GM21825 (cell line): ENCODE data around the gene ZNF215.
A peak's percentile ranks its signal among the peaks of the same experiment; 100 is the strongest.
"Not testable (repeated sequence)": the region's sequence is repeated elsewhere in the genome, so short reads cannot be mapped to it uniquely, and the experiment has no call there.

Experiments
- ATAC-seq: cut with Tn5 transposase; IDR thresholded peaks from one replicate; pipeline ENCODE4 v1.9.1; 2021; ENCODE audit warnings: mild to moderate bottlenecking, moderate library complexity; ENCODE audit not compliant: unreplicated experiment

ZNF215 gene

DNA sequence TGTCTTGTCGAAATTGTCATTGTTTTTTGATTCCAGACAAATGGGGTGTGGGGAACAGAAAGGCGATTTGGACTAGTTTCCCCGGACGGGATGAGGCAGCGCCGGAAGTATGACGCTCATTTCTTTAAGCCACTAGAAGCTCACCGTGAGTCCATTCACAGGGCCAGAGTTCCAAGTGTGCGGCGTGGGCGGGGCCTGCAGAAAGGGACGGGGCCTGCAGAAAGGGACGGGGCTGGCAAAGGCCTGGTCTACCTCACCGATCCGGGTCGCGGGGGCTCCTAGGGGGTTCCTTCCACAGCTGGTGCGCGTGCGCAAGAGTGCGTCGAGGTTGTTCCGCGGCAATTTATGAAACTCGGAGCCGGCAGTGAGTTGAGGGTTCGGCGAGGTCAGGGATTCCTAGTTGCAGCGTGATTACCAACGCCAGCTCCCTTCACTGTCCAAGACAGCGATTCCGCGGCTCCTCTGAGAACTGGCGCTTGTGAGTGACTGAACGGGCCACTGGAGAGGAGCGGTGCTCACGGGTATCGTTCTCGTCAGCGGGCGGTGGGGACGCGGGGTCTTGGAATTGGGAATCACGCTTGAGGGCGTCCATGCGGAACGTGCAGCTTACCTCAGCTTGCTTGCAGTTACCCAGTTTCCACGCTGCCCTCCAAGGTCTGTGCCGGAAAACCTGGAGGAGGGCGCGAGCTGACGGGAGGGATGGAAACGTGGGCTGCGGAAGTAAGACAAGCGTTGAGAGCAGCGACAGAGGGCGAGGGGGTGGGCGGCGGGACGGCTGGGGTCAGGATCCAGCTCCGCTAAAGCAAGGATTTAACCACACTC lies at the start of gene ZNF215:
Gene ZNF215 (plus strand): TSS at position 219 of the 822 bp plus-strand sequence. CDS start 5,847 bp downstream, outside the sequence.
- ATAC-seq: peak; percentile 64

DNA sequence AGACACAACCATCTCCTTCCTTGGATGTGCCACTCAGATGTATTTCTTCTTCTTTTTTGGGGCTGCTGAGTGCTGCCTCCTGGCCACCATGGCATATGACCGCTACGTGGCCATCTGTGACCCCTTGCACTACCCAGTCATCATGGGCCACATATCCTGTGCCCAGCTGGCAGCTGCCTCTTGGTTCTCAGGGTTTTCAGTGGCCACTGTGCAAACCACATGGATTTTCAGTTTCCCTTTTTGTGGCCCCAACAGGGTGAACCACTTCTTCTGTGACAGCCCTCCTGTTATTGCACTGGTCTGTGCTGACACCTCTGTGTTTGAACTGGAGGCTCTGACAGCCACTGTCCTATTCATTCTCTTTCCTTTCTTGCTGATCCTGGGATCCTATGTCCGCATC lies 49.3 kb upstream of the ZNF215 start:
- no peak for ATAC-seq

DNA sequence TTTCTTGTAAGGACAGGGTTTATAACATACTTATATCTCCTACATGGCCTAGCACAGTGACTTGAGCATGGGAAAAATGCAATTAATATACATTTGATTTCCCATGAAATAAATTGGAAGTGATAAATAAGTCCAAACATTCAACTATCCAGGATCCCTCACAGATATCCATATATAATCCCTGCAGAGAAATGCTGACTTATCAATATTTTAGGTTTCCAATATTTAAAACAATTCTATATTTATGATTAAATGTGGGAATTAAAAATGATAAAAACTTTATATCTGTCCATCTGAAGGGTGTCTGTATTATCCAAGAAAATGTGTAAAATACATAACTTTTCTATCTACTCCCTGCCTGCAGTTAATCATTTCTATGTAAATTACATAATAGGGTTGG lies 43.5 kb upstream of the ZNF215 start:
- no peak for ATAC-seq

DNA sequence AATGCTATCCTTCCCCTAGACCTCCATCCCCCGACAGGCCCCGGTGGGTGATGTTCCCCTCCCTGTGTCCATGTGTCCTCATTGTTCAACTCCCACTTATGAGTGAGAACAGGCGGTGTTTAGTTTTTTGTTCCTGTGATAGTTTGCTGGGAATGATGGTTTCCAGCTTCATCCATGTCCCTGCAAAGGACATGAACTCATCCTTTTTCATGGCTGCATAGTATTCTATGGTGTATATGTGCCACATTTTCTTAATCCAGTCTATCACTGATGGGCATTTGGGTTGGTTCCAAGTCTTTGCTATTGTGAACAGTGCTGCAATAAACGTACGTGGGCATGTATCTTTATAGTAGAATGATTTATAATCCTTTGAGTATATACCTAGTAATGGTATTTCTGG lies 38.5 kb upstream of the ZNF215 start:
- ATAC-seq: not testable (repeated sequence)

DNA sequence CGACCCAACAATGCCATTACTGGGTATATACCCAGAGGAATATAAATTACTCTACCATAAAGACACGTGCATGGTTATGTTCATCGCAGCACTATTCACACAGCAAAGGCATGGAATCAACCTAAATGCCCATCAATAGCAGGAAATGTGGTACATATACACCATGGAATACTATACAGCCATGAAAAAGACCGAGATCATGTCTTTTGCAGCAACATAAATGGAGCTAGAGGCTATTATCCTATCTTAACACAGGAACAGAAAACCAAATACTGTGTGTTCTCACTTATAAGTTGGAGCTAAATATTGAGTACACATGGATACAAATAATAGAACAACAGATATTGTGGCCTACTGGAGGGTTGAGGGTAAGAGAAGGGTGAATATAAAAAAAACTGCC lies 37.4 kb upstream of the ZNF215 start:
- ATAC-seq: no peak

DNA sequence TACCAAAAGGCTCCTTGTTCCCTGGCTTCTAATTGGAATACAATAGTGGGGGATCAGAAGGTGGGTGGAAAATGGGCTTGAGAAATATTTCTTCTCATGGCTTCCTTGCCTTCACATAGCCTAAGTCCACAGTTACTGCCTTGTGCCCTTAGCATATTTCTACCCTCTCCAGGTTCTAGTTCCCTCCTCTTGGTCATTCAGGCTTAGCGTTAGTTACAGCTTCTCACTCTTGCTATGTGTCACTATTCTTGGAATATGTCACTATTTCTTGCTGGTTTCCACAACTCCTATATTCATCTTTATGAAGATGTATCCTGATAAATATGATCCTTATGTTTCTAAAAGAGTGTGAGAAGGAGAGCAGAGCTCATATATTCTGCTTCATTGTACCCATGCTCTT lies 36.4 kb upstream of the ZNF215 start:
- ATAC-seq: no peak

DNA sequence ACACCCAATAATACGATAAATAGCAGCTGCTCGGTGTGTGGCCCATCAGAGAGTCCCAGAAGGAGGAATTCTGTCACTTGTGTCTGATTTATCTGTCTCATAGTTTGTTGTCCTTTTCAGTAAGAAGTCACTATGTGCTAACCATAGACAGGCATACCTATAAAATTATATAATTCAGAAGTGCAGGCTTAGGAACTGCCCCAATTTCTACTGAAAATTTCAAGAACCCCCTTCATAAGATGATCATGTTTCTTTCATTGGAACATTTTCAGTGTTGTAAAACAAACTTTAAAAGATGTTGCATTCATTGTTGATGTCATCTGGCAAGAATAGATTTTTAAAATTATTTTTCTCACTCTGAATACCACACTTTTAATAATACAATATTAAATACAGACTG lies 33.8 kb upstream of the ZNF215 start, which contains the start of gene OR2D2:
Gene OR2D2 (minus strand): TSS at position 101 of the 400 bp plus-strand sequence. CDS start 0 bp downstream, at position 101.
- no peak for ATAC-seq

DNA sequence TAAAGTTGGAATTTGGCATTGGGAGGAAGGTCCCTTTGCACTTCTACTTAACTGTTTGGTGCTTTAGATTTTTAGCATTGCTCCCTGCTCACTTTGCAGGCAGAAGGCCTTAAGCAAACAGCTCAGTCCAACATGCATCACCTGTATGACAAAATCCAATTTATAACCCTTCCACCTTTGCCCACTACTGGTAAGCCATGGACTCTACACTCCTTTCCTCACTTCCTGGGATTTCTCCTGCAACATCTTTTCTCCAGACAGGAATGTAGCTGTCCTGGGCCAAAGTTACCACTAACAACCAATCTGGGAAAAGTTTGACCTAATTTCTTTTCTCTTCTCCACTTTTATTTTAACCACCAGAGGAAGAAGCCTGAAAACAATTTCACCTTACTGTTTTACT lies 32.1 kb upstream of the ZNF215 start:
- no peak for ATAC-seq

DNA sequence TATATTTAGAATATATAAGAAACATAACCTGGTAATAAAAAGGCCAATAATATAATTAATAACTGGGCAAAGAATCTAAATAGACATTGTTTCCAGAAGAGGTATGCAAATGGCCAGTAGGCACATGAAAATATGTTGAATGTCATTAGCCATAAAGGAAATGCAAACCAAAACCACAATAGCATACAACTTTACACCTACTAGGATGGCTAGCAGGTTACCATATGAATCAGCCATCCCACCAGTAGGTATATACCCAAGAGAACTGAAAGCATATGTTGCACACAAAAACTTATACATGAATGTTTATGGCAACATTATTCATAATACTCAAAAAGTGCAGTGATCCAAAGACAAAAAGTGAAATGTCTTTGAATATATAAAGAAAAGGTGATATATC lies 31.2 kb upstream of the ZNF215 start:
- peak; percentile 93 for ATAC-seq

DNA sequence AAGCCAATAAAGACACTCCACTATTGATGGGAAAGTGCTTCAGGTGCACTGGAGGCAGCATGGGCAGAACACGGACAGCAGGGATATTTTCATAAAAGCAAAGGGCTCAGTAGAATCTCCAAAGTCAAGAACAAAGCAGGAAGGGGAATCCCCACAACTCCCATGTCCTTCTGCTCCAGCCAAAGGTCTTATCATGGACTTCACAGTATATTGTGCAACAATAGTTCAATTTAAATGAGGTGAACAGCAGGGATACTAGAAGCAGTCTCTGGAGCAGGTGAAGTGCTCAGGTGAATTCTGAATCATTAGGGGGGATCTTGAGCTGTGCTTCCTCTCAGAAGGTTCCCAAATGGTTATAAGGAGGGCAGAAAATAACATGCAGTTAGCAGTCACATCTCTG lies 27.3 kb upstream of the ZNF215 start:
- no peak for ATAC-seq

DNA sequence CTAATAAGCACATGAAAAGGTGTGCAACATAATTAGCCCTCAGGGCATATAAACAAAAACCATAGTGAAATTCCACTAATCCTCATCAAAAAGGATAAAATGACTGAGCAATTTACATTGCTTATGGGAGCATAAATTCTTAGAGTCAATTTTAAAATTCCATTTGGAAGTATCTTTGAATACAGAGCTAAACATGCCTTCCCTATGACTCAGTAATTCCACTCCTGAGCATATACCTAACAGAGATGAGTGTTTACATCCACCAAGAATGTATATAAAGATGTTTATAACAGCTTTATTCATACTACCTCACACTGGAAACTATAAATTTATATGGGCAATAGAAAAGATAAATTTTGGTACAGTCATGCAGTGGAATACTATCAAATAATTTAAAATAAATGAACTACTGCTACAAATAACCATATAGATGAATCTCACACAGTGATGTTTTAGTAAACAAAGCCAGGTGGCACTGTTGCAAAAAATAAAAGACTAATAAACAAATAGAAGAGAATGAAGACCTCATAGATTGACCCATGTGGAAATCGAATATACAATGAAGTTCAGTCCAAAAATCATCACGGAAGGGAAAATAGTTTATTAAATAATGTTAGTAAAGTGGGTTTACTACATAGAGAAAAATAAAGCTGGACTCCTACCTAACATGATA lies 25.8 kb upstream of the ZNF215 start:
- no peak for ATAC-seq

DNA sequence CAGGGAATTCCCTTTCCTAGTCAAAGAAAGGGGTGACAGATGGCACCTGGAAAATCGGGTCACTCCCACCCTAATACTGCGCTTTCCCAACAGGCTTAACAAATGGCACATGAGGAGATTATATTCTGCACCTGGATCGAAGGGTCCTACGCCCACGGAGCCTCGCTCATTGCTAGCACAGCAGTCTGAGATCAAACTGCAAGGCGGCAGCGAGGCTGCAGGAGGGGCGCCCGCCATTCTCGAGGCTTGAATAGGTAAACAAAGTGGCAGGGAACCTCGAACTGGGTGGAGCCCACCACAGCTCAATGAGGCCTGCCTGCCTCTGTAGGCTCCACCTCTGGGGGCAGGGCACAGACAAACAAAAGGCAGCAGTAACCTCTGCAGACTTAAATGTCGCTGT lies 21.4 kb upstream of the ZNF215 start:
- ATAC-seq: not testable (repeated sequence)

DNA sequence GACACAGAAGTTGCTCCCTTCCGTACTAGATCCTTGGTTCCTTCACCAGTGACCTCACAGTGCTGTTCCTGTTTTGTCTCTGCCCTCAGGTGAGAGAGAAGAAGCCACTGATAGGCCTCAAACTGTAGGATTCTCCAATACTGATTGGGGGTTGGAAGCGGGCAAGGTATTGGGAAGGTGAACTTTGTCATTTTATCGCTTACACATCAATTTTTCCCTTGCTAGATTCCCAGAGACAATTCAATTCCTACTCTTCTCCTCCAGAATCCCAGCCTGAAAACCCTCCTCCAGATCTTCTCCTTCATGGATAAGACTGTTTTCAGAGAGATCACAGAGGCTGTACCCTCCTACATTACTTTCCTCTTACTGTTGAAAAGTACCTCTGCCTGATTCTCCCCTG lies 14.8 kb upstream of the ZNF215 start:
- ATAC-seq: no peak

DNA sequence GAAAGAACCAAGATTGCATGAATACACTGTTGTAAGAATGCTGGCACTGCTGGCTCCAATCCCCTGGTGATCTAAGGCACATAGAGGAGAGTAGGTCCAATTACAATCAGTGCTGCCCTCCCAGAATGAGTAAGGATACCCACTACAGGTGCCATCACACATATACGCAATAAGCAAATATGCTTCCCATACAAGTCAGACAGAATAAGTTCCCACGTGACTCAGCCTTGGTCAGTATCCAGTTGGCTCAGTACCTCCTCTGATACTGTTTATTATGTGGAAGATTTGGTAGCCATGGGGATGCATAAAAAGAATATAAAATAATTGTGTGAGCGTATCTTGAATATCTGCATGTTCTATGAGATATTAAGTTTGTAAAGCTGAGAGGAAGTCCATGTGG lies 14.3 kb upstream of the ZNF215 start:
- no peak for ATAC-seq

DNA sequence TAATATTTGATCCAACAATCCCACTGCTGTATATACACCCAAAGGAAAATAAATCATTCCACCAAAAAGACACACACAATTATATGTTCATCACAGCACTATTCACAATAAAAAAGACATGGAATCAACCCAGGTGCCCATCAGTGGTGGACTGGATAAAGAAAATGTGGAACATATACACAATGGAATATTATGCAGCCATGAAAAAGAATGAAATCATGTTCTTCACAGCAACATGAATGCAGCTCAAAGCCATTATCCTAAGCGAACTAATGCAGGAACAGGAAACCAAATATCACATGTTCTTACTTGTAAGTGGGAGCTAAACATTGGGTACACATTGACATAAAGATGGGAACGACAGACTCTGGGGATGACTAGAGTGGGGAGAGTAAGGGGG lies 6.5 kb upstream of the ZNF215 start:
- ATAC-seq: no peak

DNA sequence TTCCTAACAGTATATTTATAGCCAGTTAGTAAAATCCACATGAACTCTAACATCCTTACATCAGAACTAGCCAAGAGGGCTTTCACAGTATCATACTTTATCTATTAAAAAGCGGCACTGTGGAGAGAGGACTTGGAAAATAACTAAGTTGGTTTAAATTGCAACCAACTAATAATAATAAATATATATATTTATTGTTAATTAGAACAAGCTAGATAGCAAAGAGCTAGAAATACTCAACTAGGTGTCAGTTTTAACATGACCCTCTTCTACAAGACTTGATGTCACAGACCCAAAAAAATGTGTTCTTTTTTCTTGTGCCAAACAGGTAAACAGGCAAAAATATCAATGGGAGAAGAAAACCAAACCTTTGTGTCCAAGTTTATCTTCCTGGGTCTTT lies 5.5 kb upstream of the ZNF215 start, which contains the start of gene OR2D3:
Gene OR2D3 (plus strand): TSS at position 301 of the 400 bp plus-strand sequence. CDS start 0 bp downstream, at position 301.
- ATAC-seq: no peak

DNA sequence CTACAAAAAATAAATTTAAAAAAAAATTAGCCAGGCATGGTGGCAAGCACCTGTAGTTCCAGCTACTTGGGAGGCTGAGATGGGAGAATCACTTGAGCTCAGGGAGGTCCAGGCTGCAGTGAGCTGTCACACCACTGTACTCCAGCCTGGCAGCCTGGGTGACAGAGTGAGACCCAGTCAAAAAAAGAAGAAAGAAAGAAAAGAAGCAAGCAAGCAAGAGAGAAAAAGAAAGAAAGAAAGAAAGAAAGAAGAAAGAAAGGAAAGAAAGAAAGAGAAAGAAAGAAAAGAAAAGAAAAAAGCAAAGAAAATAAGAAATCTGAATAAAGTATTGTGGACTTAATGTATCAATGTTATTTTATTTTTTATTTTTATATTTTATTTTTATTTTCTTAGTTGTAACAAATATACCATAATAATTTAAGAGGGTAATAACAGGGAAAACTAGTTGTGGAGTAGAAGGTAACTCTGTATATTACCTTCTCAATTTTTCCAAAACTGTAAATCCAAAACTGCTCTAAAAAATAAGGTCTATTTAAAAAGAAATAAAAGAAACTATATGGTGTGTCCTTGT lies 1.1 kb upstream of the ZNF215 start:
- no peak for ATAC-seq

DNA sequence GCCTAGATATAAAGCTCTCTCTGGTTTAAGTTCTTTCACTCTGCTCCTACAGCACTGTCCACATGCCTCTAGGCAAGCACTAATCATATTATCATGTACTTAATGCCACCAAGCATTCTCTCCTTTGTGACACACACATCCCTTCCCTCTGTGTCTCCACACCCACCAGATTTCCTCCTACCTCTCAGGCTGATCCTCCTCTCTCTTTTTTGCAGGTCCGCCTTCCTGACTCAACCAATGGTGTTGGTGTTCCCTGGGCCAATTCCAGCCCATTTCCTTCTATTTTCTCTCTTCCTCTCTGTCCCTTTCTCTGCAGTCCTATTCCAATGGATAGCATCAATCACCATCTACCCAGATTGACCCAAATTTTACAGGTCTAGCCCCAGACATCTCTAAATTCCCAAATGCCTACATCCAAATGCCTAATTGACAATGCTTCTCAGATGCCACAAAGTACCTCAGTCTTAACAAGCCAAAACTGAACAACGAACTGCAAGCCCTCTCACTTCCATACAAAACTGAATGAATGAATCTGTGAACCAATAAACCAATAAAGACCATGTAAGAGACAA lies 504 bp upstream of the ZNF215 start:
- ATAC-seq: no peak

DNA sequence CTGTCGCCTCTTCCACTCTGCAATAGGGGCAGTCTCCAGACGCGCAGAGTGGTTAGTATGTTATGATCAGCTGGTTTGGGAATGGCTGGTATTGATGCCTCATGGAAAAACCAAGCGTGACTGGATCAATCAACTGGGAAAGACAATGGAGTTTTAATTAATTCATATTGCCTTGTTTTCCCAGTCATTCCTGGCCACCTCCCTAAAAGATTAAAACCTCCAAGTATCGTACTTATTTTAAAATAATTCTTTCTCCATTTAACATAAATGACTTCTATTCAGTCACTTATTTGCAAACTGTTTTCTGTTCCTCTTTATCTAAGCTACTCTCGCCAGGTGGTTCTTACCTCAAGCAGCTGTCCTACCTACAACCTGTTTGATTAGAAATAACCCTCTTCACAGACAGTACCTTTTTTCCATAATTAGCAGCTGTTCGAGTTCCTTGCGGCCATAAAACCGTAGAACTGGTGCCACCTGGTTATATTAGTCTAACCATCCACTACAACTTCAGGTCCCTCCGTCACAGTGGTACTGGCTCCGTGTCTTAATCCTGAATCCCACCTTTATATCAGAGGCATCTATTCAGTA lies 898 bp downstream of the ZNF215 start:
- ATAC-seq: peak; percentile 53

DNA sequence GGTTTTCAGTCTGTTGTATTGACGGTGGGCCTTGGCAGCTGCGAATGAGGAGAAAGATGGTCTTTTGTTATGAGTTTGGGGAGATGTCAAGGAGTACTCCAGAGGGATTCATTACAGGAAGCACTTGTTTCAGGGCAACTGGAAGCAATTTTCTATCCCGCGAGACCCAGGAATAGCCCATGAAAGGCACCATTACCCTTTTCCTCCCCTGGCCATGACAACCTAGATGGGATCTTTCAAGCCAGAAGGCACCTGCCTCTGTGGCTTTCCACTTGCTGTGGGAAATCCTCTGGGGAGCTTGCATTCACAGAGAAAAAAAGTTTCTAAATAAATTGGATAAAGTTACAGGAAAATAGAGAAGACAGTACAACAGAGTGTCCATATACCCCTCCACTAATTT lies 2.7 kb downstream of the ZNF215 start:
- ATAC-seq: no peak

DNA sequence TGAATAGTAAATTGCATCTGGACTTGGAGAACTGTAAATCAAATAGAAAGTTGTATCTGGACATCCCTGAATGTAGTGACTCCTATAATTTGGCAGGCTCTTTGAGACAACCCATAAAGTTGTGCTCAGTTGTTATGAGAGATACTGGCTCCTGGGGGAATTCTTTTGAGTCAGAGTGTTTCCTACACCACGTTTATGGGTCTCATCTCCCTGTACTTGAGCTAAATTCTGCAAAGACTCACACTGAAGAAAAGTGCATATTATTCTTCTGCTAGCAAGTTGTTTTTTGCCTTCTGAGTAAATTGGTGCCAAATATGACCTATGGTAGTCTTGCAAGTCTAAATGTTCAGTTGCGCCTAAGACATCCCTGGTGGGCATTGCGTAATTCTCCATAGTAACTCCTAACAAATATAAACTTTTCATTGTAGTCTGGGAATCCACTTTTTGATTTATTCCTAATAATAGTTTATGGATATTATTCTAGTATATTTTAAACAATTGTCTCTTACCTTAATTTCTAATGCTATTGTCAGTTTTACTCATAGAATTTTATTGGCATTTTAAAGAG lies 5.0 kb downstream of the ZNF215 start:
- no peak for ATAC-seq
